Activated T-helper 1 cell treated with Interleukin-2 at 50 U/mL for 16 hours (primary cell): ENCODE data around the gene SNX18.
"Not testable (repeated sequence)": the region's sequence is repeated elsewhere in the genome, so short reads cannot be mapped to it uniquely, and the experiment has no call there.

Source experiments
- DNase-seq: peaks from one replicate; pipeline ENCODE4 v3.0.0-alpha.2; 2020; ENCODE audit warnings: low read depth

SNX18 gene

GRCh38 chr5:54520438-54520846 lies 2.9 kb downstream of the SNX18 start:
- DNase-seq, result no peak

- no peak for DNase-seq
Measured at GRCh38 chr5:54520940-54521339, 3.4 kb downstream of the SNX18 start.

GRCh38 chr5:54521856-54522479 lies 4.4 kb downstream of the SNX18 start:
- DNase-seq, result no peak

- DNase-seq, result no peak
Measured at GRCh38 chr5:54523534-54523933, 6.0 kb downstream of the SNX18 start.

GRCh38 chr5:54524082-54524481 lies 6.5 kb downstream of the SNX18 start:
- no peak for DNase-seq

- DNase-seq, result no peak
Measured at GRCh38 chr5:54524704-54525103, 7.1 kb downstream of the SNX18 start.

- DNase-seq, result no peak
Measured at GRCh38 chr5:54525261-54525660, 7.7 kb downstream of the SNX18 start.

- no peak for DNase-seq
Measured at GRCh38 chr5:54525692-54526091, 8.1 kb downstream of the SNX18 start.

GRCh38 chr5:54526604-54527288 lies 9.2 kb downstream of the SNX18 start:
- no peak for DNase-seq

- DNase-seq, result no peak
Measured at GRCh38 chr5:54528633-54529209, 11.2 kb downstream of the SNX18 start.

GRCh38 chr5:54529565-54529964 lies 12.0 kb downstream of the SNX18 start:
- no peak for DNase-seq

- no peak for DNase-seq
Measured at GRCh38 chr5:54531546-54531945, 14.0 kb downstream of the SNX18 start.

GRCh38 chr5:54533541-54534190 lies 16.1 kb downstream of the SNX18 start:
- no peak for DNase-seq

GRCh38 chr5:54534191-54535004 lies 16.8 kb downstream of the SNX18 start:
- DNase-seq, result no peak

- no peak for DNase-seq
Measured at GRCh38 chr5:54535149-54535844, 17.7 kb downstream of the SNX18 start.

GRCh38 chr5:54536375-54536774 lies 18.8 kb downstream of the SNX18 start:
- not testable (repeated sequence) for DNase-seq

GRCh38 chr5:54536861-54537260 lies 19.3 kb downstream of the SNX18 start:
- DNase-seq, result not testable (repeated sequence)

- DNase-seq, result no peak
Measured at GRCh38 chr5:54537725-54538124, 20.2 kb downstream of the SNX18 start.

- no peak for DNase-seq
Measured at GRCh38 chr5:54538156-54538555, 20.6 kb downstream of the SNX18 start.

GRCh38 chr5:54539001-54539400 lies 21.4 kb downstream of the SNX18 start:
- no peak for DNase-seq

GRCh38 chr5:54540286-54540685 lies 22.7 kb downstream of the SNX18 start:
- DNase-seq, result no peak
